Stimulated activated CD8-positive, alpha-beta memory T cell treated with anti-CD3 and anti-CD28 coated beads, Interleukin-15, amount 100 ng/mL, for 24 hours (primary cell): ENCODE data around the gene FLYWCH1.
A peak's percentile ranks its signal among the peaks of the same experiment; 100 is the strongest.
"Not testable (repeated sequence)": the region's sequence is repeated elsewhere in the genome, so short reads cannot be mapped to it uniquely, and the experiment has no call there.

Source experiments
- DNase-seq: peaks from one replicate; pipeline ENCODE4 v3.0.0-alpha.2; 2020; ENCODE audit warnings: low read depth

Gene FLYWCH1

DNA sequence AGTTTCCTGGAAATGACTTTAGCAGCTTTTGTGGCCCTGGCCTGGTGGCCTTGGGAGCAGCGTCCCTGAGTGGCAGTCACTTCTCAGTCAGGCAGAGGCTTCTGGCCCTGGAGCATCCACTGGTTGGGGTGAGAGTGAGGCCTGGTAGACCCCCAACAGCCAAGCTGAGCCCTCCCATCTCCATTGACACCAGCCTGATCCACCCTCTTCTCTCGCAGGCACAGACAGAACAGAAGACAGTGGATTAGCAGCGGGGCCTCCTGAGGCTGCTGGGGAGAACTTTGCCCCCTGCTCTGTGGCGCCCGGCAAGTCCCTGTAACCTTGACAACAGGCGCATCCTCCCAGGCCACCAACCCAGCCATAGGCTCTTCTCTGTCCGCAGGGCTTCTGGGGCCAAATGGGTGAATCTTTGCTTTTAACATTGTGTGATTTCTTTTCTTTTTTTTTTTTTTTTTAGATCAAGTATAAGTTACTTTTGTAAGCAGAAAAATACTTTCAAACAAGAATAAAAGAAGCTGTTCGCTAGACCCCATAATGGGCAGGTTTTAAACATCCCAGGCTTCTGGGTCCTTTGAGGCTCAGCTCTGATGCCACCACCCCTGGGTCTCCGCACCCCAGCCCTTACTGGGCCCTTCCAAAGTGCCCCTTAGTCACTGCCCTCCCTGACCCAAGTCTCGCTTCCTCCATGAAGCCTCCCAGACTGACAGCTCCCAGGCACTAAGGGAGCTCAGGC lies 12.7 kb upstream of the FLYWCH1 start:
- no peak for DNase-seq

DNA sequence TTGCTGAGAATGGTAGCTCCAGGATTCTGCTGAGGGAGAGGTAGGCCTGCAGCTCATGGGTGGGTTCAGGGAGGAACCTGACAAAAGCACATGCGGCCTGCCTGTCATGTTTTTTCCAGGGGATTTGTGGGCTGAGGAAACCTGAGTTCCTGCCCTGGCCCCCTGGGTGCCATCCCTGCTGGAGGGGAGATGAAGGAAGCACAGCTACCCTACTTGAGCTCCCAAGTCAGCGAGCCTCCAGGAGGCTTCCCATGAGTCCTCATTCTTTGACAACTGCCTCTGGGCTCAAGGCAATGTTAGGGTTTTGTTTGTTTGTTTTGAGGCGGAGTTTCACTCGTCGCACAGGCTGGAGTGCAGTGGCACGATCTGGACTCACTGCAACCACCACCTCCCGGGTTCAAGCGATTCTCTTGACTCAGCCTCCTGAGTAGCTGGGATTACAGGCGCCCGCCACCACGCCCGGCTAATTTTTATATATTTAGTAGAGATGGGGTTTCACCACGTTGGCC lies 12.1 kb upstream of the FLYWCH1 start:
- DNase-seq = no peak

- DNase-seq = no peak
Observed at GRCh38 chr16:2900526-2901075, 11.1 kb upstream of the FLYWCH1 start.

DNA sequence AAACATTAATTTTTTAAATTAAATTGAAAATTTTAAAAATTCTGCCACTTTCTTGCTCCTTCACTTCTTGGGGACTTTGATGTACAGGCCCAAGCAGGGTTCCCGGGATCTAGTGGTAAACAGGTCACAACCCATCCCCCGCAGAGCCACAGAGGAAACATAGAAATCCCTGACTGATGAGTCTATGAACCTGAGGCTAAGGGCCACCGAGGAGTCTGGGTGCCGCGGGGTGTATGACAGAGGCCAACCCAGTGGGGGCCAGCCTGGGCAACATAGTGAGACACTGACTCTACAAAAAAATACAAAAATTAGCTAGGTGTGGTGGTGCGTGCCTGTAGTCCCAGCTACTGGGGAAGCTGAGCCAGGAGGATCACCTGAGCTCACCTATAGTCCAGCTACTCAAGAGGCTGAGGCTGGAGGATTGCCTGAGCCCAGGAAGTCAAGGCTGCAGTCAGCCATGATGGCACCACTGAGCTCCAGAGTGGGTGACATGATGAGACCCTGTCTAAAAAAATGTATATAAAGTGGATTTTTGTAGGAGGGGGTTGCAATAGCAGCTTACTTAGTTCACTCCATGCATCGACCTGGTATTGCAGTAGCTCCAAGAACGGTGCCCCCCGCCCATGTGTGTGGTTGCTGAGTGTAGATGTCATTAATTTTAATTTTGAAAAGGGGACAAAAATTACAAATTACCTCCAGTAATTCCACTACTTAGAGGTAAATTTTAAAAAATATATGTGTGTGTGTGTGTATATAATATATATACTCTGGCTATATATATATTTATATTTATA lies 9.2 kb upstream of the FLYWCH1 start:
- no peak for DNase-seq

GRCh38 chr16:2904100-2904921 lies 7.4 kb upstream of the FLYWCH1 start:
- peak; percentile 64 for DNase-seq

DNA sequence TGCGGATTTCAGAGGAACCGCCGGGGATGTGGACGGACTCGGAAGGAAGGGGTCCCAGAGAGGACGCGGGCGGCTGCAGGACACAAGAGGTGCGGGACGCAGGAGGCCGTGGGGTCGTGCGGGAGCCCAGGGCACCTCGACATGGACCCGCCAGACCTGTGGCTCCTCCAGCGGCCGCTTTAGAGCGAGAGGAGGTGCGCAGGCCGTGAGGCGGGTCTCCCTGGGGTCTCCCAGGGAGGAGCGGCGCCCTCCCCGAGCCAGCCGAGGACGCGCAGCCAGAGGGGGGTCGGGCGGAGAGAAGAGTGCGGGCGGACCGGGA lies 6.8 kb upstream of the FLYWCH1 start:
- DNase-seq = no peak

DNA sequence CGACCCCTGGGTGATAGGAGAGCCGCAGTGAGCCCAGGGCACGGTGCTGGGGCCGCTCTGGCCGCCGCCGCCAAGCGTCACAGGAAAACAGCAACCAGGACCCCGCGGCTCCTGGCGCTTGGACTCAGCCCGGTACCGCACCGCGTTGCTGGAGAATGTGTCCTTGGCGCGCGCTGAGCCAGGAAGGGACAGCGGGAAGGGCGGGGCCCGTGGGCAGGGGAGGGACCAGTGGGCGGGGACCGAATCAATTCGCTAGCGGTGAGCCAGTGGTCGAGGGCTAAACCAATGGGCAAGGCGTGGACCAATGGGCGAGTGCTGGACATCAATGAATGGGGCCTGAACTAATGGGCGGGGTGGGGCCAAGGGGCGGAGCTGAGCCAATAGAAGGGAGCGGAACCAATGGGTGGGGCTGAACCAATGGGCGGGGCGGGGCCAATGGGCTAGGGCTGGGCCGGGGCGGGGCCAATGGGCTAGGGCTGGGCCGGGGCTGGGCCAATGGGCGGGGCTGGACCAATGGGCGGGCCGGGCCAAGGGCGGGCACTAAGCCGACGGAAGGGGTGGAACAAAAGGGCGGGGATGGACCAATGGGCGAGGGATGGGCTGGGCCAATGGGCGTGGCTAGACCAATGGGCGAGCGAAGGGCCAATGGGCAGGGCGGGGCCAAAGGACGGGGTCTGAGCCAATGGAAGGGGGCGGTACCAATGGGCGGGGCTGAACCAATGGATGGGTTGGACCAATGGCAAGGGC lies 6.3 kb upstream of the FLYWCH1 start:
- DNase-seq = peak; percentile 78

- DNase-seq = no peak
Observed at GRCh38 chr16:2905988-2906387, 5.7 kb upstream of the FLYWCH1 start.

- DNase-seq = not testable (repeated sequence)
Observed at GRCh38 chr16:2907084-2907753, 4.5 kb upstream of the FLYWCH1 start.

DNA sequence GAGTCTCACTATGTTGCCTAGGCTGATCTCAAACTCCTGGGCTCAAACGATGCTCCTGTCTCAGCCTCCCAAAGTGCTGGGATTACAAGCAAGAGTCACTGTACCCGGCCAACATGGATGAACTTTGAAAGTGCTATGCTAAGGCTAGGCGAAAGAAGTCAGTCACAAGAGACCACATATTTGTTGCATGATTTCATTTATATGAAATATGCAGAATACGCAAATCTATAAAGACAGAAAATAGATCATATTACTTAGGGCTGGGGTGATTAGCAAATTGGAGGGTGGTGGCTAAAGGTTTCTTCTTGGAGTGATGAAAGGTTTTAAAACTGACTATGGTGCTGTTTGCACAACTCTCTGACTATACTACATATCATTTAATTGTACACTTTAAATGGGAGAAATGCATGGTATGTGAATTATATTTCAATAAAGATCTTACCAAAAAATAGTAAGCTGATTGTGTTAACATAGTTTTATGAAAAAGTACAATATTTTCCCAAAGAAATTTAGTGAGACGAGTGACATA lies 1.2 kb upstream of the FLYWCH1 start:
- no peak for DNase-seq

DNA sequence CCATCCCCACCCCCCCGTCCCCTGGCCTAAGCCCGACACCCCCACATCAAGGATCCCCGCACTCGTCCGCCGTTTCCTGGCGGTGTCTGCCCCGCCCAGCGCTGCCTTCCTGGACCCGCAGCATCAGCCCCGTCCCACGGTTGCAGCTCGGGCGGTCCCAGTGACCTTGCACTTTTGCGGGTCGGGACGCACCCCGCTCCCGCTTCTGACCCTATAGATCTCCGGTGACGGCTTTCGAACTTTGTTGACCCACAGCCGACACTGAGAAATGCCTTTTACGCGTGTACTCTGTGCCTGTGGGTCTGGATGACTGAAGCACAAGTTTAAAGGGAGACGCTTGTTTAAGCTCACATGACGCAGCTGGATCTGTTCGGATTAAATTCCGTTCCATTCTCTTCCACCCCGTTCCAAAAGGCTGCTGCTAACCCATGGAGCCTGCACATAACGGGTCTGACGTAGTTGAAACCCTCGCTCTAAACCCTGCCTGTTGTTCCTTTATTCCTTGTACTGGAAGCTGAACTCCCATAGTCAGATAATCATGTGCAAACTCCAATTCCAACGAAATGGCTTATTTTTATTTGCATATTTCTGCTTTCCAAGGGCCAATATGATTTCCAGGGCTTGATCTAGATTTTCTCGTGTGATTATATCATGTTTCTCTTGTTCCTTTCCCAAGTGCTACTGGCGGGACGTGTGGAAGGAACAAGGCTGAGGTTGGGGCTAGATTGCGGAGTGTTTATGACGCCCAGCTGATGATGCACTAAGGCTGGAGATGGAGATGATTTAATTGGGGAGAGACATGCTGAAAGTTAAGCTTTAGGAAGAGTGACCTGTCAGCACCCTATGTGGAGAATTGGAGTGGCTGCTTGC lies 834 bp downstream of the FLYWCH1 start:
- no peak for DNase-seq

GRCh38 chr16:2913603-2914002 lies 1.9 kb downstream of the FLYWCH1 start:
- DNase-seq = no peak

GRCh38 chr16:2914233-2914632 lies 2.5 kb downstream of the FLYWCH1 start:
- DNase-seq = no peak

- DNase-seq = no peak
Observed at GRCh38 chr16:2915196-2915929, 3.6 kb downstream of the FLYWCH1 start.

GRCh38 chr16:2919511-2920255 lies 8.0 kb downstream of the FLYWCH1 start:
- DNase-seq = no peak

DNA sequence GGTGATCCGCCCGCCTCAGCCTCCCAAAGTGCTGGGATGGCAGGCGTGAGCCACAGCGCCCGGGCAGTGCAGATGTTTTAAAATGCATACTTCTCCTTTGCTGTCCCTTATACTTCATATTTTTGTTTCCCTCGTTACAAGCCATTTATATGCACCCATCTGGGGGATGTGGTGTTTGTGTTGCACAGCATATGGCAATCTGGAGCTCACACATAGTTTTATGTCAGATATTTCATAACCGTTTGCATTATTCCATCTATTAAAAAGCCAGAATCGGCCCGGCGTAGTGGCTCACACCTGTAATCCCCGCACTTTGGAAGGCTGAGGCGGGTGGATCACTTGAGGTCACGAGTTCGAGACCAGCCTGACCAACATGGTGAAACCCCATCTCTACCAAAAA lies 11.8 kb downstream of the FLYWCH1 start:
- no peak for DNase-seq

- no peak for DNase-seq
Observed at GRCh38 chr16:2924901-2925755, 13.4 kb downstream of the FLYWCH1 start.
